CD1c-positive myeloid dendritic cell (primary cell): ENCODE data around the gene MAPT.

Source experiments
- DNase-seq: peaks from one replicate; pipeline ENCODE4 v3.0.0-alpha.2; 2016; ENCODE audit errors: extremely low spot score

MAPT gene

DNA sequence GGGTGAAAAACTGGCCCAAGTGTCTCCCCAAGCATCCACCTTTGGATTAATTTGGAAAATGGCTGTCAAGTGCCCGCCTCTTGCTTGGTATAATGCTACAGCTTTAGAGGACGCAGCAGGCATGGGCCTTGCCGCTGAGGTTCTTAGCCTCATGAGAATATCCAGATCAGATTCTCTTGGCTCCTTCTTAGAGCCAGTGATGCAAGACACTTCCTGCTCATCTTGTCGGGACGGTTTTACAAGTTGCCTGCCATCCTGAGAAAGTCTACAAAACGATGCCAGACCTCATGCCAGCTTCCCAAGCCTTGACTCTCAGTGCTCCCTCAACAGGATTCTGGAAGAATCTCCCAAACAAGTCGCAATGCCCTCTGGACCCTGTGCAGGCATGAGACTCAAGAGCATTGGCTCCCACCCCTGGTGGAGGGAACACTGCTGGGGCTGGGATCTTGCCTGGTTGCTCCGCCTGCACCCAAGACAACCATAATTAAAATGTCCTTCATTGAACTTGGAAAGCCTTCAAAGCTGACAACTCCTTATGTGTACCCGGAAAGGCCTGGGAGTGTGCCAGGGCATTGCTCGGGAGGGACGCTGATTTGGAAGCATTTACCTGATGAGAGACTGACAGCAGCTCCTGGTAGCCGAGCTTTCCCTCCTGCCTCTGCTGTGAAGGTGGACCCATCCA, 78.9 kb downstream of the MAPT start:
- DNase-seq = no peak

DNA sequence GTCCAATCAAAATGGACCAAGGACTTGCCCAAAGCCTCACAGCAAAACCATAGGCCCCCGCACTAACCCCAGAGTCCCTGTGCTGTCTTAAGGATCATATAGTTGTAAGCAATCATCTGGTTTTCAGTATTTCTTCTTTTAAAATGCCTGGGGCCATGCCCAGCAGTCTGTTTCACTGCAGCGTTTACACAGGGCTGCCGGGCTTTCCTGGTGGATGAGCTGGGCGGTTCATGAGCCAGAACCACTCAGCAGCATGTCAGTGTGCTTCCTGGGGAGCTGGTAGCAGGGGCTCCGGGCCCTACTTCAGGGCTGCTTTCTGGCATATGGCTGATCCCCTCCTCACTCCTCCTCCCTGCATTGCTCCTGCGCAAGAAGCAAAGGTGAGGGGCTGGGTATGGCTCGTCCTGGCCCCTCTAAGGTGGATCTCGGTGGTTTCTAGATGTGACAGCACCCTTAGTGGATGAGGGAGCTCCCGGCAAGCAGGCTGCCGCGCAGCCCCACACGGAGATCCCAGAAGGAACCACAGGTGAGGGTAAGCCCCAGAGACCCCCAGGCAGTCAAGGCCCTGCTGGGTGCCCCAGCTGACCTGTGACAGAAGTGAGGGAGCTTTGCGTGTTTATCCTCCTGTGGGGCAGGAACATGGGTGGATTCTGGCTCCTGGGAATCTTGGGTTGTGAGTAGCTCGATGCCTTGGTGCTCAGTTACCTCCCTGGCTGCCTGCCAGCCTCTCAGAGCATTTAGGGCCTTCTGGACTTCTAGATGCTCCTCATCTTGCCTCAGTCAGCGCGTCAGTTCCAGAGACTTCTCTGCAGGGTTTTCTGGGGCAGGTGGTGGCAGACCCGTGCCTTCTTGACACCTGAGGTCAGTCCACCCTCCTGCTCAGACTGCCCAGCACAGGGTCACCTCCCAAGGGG, 79.8 kb downstream of the MAPT start:
- no peak for DNase-seq

DNA sequence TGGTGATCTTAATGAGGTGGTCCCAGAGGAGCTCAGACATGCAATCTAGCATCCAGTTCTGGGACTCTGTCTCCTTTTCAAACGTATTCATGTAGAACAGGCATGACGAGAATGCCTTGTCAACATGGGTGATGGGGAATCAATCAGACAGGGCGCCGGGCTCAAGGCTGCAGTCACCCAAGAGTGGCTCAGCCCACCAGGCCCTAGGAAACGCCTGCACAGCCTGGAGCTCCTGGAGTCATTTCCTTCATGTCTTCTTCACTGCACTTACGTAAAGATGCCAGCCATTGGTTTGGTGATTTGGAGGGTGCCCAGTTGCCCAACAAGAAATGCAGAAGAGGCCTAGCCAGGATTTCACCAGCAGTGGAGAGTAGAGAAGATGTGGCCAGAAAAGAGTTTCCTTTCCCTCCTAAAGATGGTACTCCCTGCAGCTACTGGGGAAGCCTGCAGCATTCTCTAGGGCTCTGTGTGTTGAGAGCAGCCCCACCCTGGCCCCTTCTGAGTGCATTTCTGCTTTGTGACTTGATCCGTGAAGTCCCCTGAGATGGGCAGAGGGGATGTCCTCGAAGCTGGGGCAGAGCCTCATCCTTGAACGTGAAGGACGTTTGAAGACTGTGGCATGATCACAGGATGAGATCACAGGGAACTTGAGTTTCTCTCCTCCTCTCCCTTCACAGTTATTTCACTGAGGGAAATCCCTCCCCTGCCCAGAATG, 80.7 kb downstream of the MAPT start:
- DNase-seq = no peak

DNA sequence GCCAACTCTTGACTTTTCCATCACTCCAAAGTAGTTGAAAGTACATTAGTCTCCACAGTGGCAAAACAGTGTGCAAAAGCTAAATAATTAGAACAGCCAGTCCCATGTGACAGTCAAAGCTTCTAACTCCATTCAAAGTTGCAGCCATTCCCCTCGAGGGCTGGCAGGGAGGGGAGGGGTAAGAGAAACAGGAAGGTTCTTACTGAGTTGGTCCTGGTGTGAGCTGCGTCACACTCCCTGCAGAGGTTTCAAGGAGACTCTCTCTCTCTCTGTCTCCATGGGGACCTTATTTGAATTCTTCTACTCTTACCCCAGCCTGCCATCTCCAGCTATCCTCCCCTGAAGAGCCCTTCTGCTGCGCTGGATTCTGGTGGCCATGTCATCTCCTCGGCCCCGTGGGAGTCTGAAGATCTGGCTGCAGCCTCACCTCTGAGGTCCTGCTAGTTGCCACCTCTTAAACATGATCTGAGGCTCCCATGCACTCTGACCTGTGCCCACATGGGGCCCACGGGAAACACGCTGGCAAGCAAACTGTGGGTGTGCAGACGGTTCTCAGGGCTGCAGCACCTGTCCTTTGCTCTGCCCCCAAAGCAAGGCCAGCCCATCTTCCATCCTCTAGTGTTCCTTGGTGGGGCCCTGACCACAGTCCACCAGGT, 81.4 kb downstream of the MAPT start:
- DNase-seq = no peak

DNA sequence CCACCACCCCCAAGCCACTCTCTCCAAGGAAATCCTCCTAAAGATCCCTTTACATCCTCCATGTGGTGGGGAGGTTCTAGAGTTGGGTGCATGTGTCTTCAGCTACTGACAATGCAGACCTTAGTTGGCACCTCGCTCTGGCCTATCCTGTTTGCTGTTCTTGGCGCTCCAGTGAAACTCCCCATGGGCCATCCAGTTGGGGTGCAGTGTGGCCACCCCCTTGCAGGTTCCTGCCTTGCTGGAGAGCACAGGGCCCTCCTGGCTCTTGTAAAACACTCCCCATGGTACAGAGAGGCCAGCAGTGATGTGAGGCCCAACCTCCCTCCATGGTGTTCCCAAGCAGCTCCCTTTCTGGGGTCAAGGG, 82.0 kb downstream of the MAPT start:
- no peak for DNase-seq

DNA sequence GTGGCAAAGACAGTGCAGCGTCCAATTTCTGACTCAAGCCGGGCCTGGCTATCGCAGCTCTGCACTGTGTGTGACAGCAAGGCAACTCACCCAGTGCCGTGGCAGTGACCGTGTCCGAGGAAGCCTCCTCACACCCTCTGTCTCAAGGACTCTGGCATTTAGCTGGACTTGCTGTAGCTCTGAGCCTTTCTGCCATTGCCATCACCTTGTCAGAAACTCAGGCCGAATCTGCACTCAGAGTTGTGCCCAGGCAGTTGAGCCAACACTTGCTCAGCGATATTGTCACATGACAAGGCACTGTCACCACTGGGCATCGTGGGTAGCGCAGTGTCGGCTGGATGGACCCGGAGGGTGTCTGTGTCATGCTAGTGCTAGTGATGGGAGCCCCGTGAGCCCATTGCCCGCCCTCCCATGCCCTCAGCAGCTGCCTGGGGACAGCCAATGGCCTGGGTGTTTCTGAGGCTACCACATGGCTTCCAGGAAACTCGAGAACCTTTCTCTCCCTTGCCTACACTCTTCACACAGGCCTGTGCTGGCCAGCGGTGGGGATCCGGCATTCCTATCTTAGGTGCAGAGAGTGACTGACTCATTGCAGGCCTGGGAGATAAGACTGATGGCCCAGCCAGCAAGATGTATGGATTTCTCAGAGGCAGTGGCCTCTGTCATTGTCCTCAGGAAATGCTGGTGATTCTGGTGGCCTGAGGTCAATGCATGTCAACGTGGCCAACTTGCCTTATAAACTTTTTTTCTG, 82.6 kb downstream of the MAPT start:
- no peak for DNase-seq

DNA sequence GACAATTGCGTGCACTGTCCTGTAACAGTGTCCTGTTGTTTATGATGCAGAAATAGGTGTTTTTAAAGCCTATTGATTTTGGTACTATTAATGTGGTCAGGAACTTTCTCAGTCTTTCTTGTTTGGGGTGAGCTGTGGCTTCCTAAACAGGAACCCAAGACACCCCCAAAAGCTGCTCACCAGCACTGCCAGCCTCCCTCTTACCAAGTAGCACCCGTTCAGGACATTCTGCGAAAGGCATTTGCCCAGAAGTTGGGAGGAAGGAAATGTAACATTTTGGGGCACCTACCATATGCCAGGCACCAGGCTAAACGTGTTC, 83.1 kb downstream of the MAPT start:
- no peak for DNase-seq

DNA sequence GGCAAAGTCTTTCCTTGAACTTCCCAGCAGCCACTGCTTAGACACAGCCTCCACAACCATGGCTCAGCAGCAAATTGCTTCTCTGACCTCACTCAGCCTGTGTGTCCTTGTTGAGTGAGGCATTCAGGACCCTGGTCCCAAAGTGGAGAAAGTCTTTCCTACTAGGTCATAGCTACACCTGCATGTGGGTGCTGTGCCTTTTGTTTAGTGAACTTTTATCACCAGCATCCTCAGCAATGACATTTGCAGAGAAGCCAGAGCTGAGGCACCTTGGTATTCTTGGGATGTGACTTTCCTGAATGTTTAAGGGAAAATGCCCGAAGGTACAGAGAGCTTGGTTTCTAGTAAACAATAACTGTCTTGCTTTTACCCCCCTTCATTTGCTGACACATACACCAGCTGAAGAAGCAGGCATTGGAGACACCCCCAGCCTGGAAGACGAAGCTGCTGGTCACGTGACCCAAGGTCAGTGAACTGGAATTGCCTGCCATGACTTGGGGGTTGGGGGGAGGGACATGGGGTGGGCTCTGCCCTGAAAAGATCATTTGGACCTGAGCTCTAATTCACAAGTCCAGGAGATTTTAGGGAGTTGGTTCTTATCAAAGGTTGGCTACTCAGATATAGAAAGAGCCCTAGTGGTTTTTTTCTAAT, 83.7 kb downstream of the MAPT start:
- no peak for DNase-seq

DNA sequence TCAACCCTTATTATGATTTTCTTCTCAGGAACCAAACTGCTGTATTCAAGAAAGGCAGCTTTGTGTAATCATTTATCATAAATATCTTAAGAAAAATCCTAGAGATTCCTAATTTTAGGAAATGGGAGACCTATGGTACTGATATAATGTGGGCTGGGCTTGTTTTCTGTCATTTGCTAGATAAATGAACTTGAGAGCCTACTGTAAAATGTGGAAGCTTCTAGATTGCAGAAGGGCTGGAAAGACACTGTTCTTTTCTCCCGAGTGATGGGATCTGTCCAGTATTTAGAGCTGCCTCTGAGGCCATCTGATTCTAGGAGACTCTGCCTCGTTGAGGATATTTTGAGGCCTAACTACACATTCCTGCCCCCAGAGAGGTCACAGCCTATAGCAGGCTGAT, 84.8 kb downstream of the MAPT start:
- DNase-seq = no peak

DNA sequence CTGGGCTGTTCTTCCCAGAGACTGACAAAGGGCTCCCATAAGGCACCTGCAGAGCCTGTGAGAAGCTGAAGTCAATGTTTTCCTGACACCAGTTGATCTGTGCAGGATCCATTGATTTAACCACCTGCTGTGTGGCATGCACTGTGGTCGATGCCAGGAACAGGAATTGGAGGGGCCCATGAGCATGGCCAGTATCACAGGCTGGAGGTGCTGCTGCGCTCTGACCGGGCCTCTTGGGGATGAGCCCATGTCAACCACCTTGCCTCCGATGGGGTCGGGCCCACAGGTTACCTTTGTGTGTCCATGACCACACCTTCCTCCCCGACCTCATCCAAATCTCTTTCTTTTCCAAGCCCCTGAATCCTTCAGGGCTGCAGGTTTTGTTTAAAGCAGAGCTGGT, 86.5 kb downstream of the MAPT start:
- DNase-seq = no peak

DNA sequence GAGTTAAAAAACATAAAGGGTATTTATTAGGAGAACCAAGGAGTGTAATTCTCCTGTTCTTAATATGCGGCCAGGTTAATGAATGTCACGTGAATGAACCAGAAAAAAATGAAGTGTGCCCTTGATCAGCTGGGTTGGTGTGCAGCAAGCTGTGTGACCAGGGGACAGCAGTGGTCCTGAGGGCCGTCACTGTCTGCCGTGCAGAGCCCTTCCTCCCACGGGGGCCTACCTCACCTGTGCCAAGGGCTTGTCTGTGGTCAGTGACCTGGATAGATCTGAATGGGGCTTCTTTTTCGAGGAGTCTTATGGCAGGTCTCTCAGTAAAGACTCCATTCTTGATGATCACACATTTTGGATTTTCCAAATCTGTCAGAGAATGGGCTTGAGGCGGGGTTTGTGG, 87.0 kb downstream of the MAPT start:
- DNase-seq = no peak

DNA sequence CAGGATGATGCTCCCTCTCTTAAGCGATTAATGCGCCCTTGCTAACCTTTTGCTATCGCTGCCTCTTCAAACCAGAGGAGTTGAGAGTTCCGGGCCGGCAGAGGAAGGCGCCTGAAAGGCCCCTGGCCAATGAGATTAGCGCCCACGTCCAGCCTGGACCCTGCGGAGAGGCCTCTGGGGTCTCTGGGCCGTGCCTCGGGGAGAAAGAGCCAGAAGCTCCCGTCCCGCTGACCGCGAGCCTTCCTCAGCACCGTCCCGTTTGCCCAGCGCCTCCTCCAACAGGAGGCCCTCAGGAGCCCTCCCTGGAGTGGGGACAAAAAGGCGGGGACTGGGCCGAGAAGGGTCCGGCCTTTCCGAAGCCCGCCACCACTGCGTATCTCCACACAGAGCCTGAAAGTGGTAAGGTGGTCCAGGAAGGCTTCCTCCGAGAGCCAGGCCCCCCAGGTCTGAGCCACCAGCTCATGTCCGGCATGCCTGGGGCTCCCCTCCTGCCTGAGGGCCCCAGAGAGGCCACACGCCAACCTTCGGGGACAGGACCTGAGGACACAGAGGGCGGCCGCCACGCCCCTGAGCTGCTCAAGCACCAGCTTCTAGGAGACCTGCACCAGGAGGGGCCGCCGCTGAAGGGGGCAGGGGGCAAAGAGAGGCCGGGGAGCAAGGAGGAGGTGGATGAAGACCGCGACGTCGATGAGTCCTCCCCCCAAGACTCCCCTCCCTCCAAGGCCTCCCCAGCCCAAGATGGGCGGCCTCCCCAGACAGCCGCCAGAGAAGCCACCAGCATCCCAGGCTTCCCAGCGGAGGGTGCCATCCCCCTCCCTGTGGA, 88.6 kb downstream of the MAPT start:
- DNase-seq = no peak

DNA sequence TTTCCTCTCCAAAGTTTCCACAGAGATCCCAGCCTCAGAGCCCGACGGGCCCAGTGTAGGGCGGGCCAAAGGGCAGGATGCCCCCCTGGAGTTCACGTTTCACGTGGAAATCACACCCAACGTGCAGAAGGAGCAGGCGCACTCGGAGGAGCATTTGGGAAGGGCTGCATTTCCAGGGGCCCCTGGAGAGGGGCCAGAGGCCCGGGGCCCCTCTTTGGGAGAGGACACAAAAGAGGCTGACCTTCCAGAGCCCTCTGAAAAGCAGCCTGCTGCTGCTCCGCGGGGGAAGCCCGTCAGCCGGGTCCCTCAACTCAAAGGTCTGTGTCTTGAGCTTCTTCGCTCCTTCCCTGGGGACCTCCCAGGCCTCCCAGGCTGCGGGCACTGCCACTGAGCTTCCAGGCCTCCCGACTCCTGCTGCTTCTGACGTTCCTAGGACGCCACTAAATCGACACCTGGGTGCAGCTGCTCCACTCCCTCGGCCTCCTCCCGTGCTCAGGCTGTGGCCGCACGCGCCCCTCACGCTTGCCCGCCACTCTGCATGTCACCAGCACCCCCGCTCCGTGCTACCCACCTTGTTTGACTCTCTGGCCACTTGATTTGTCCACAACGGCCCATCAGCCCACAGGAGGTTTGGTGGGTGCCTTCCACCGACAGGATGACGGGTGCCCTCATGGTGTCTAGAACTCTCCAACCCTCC, 89.4 kb downstream of the MAPT start:
- DNase-seq = no peak

DNA sequence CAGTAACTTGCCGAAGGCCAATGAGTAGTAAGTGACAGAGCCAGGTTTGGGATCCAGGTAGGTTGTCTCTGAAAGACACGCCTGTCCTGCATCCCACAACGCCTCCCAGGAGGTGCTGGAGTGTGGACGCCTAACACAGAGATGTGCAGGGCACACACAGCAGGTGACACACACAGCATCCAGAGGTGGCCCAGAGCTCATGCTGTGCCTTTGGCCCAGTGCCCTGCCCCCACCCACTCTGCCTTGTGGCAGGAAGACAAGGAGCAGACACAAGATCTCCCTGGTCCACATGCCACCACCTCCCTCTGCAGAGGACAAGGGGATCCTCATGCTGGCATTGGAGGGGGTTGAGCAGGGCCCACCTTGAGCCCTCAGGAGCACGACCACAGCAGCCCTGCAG, 90.0 kb downstream of the MAPT start:
- DNase-seq = no peak

DNA sequence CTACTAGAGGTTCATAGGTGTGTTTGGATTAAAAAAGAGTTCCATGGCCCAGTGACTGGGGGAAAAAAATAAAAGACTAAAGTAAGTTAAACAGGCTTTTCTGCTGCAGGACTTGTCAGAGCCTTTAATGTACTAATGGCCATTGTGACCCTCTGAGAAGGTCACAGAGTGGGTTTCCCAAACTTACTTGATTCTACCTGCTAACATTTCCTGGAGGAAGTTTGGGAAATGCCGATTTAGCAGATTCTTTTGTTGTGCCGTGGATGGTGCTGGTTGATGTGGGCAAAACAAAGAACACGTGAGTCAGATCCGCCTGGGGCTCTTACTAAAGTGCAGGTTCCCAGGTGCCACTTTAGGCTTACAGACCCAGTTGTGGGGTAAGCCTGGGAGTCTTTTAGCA, 91.1 kb downstream of the MAPT start:
- no peak for DNase-seq

DNA sequence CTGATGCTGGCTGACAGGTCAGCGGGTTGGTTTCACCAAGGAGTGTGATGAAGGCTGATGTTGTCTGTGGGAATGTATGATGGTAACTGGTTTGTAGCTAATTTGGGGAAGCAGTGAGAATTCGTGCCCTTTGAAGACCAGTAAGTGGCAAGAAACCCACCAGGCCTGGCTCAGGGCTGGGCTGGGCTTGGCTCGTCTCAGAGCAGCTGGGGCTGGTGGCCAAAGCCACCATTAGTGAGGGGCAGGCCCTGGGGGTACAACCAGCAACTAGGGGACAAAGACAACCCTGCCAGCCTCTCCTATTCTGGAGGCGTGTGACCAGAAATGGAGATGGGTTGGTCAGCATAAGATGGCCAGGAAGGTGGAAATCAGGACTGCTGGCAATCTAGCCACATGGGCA, 91.7 kb downstream of the MAPT start:
- DNase-seq = no peak

DNA sequence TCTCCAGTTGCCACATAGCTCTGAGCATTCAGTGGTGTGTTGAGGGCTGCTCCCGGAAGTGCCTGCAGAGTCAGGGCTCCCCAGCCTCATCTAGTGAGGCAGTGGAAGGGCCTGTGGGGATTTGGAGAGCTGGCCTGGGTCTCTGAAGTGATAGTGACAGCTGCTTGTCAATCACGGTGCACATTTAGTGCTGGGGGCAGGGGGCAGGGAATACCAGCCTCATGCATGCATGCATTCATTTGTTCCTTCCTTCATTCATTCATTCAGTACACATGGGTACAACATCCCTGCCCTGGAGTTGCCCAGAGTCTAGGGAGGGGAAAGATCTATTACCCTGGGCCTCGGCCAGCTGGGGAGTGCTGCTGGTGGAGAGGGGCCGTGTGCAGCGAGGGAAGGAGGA, 93.4 kb downstream of the MAPT start:
- no peak for DNase-seq

DNA sequence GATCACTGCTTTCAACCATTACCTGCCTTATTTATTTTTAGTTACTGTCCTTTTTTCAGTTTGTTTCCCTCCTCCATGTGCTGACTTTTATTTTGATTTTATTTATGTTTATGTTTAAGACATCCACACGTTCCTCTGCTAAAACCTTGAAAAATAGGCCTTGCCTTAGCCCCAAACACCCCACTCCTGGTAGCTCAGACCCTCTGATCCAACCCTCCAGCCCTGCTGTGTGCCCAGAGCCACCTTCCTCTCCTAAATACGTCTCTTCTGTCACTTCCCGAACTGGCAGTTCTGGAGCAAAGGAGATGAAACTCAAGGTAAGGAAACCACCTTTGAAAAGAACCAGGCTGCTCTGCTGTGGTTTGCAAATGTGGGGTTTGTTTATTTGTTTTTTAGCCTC, 95.4 kb downstream of the MAPT start:
- no peak for DNase-seq

DNA sequence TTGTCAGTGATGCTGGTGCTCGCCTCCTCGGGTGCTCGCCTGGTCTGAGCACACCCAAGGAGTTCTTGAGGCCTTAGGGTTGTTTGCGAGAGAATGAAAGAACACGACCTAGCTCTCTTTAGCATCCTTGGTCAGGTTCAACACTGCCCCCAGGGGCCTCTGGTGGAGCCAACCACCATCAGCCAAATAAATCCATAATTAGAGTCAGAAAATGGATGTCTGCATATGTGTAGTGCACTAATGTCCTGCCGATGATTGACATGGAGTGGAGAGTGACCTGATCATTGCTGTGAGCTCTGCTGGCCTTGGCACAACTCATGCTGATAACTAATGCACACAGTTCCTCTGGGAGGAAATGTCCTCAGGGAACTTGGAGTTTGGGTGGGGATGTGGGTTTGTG, 96.5 kb downstream of the MAPT start:
- DNase-seq = no peak

DNA sequence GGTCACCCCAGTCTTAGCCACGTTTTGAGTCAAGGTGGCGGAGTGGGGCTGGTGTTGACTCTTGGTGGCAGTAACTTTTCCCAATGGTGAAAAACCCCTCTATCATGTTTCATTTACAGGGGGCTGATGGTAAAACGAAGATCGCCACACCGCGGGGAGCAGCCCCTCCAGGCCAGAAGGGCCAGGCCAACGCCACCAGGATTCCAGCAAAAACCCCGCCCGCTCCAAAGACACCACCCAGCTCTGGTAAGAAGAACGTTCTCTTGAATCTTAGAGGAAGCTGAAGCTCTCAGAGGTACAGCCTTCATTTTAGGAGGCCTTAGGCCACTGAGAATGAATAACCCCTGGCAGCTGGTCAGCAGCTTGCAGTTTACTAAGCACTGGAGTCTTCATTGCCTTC, 97.0 kb downstream of the MAPT start:
- DNase-seq = no peak
